ENCODE results near the gene CNIH4.

The CNIH4 gene

DNA sequence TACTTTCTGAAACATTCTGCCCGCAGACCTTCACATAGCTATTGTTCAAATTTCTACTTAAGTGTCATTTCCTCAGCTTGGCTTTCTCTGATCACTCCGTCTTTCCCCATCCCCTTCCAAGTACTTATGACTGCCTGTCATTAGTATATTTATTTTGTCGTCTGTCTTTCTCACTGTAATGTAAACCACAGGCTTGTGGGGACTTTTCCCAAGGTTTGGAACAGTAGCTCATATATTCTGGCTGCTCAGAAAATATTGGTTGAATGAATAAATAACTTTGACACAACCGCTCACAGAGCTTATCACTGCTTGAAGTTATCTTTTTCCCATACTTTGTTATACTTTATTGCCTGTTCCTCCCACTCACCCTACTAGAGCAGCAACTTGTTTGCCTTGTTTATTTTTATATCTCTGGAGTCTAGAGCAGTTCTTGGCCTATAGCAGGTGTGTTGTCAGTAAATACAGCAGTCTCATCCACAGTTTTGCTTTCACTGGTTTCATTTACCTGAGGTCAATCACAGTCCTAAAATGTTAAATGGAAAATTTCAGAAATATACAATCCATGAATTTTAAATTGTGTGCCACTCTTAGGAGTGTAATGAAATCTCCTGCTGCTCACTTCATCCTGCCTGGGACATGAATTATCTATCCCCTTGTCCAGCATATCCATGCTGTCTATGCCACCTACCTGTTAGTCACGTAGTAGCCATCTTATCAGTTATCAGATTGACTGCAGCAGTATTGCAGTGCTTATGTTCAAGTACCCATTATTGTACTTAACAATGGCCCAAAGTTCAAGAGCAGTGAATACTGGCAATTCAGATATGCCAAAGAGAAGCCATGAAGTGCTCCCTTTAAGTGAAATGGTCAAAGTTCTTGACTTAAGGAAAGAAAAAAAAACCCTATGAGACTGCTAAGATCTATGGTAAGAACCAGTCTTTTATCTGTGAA lies 2.4 kb upstream of the CNIH4 start:
- no peak for TF ChIP-seq YY1 (IDR thresholded peaks at IDR 0.05; ENCODE audit: insufficient read depth, insufficient read length)
- TF ChIP-seq ZNF274 (IDR thresholded peaks at IDR 0.05; ENCODE audit: low read depth, low read length), result no peak
- H3K36me3 ChIP-seq (ENCODE audit: insufficient read depth, insufficient read length, low read length), result peaks cover under 1% of the 10 kb centered on the region
- no peak for DNase-seq (ENCODE audit: low read depth, low spot score)
- no peaks in the 10 kb centered on the region for H3K4me1 ChIP-seq (ENCODE audit: insufficient read depth, insufficient read length)
- peaks cover 25% of the 10 kb centered on the region for H3K9me3 ChIP-seq (ENCODE audit: insufficient read depth, low read length)
- no peak overlapping the region for H3K4me3 ChIP-seq (ENCODE audit: insufficient read length, low read depth)
- H3K9ac ChIP-seq (ENCODE audit: insufficient read length, low read depth), result no peak overlapping the region
- no peaks in the 10 kb centered on the region for H3K27me3 ChIP-seq (ENCODE audit: insufficient read depth, insufficient read length)

DNA sequence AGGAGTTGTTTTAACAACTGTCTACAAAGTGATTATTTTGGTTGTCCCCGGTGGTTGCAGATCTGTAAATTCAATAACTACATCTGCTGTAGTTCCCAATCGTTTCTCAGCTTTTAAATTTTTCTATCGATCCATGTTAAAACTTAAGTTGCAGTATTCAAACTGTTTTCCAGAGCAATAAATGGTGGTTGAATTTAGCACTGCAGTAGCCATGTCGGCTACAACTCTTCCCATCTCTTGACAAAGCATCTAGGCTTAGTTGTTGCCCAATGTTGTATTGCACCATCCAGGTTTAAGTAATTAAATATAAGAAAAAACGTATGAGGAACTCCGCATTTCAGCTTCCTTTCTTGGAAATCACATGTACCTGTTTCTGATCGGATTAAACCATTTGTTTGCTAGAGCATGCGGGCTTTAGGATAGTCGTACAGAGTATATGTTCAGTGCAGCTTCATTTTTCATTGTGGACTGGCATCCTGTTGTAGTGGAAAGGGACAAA lies 996 bp downstream of the CNIH4 start:
- peak overlapping the region; percentile 94 for H3K9ac ChIP-seq (ENCODE audit: insufficient read length, low read depth)
- peaks cover 18% of the 10 kb centered on the region for H3K36me3 ChIP-seq (ENCODE audit: insufficient read depth, insufficient read length, low read length)
- H3K27me3 ChIP-seq (ENCODE audit: insufficient read depth, insufficient read length), result no peaks in the 10 kb centered on the region
- 0 out of 2 replicates have a peak, but pooled peaks cover 2% of the 10 kb centered on the region for H3K9me3 ChIP-seq (ENCODE audit: insufficient read depth, low read length)
- peak overlapping the region; percentile 93 for H3K4me3 ChIP-seq (ENCODE audit: insufficient read length, low read depth)
- TF ChIP-seq ZNF274 (IDR thresholded peaks at IDR 0.05; ENCODE audit: low read depth, low read length) (no peak), YY1 (IDR thresholded peaks at IDR 0.05; ENCODE audit: insufficient read depth, insufficient read length) (no peak), SUZ12 (IDR thresholded peaks at IDR 0.05; ENCODE audit: extremely low read depth, insufficient read depth, insufficient read length) (no peak)
- DNase-seq (ENCODE audit: low read depth, low spot score), result no peak
- no peaks in the 10 kb centered on the region for H3K4me1 ChIP-seq (ENCODE audit: insufficient read depth, insufficient read length)

DNA sequence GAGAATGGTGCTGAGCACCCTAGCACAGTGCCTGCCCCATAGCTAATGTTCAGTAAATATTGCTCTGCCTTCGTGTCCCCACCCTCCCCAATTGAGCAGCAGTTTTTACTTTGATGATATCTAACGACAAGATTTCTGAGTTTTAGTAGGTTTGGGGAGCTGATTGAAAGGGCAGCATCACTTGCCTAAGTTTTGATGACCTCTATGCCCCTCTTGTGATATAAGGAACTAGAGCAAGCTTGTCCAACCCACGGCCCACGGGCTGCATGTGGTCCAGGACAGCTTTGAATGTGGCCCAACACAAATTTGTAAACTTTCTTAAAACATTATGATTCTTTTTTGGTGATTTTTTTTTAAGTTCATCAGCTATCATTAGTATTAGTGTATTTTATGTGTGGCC lies 1.6 kb downstream of the CNIH4 start:
- H3K9me3 ChIP-seq (ENCODE audit: insufficient read depth, low read length), result no peaks in the 10 kb centered on the region
- H3K27me3 ChIP-seq (ENCODE audit: insufficient read depth, insufficient read length), result no peaks in the 10 kb centered on the region
- no peak for DNase-seq (ENCODE audit: low read depth, low spot score)
- peak overlapping the region; percentile 94 for H3K9ac ChIP-seq (ENCODE audit: insufficient read length, low read depth)
- H3K36me3 ChIP-seq (ENCODE audit: insufficient read depth, insufficient read length, low read length), result peaks cover 18% of the 10 kb centered on the region
- TF ChIP-seq ZNF274 (IDR thresholded peaks at IDR 0.05; ENCODE audit: low read depth, low read length) (no peak), SUZ12 (IDR thresholded peaks at IDR 0.05; ENCODE audit: extremely low read depth, insufficient read depth, insufficient read length) (no peak), YY1 (IDR thresholded peaks at IDR 0.05; ENCODE audit: insufficient read depth, insufficient read length) (no peak)
- peak overlapping the region; percentile 93 for H3K4me3 ChIP-seq (ENCODE audit: insufficient read length, low read depth)
- H3K4me1 ChIP-seq (ENCODE audit: insufficient read depth, insufficient read length), result no peaks in the 10 kb centered on the region

DNA sequence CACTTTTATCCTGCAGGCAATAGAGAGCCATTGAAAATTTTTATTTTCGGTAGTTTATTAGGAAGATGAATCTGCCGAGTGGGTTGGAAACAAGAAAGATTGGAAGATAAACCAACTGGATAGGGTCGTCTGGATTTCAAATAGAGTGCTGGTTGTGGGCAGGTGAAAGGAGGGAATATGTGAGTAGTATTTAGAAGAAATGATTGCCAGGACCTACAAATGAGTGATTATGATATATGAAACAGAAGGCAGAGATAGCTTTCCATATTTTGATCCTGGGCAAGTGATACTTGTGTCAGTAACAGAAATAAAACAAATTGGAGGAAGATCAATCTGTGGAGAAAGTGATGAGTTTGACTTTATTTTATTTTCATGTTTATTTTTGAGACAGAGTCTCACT lies 2.5 kb downstream of the CNIH4 start:
- H3K9me3 ChIP-seq (ENCODE audit: insufficient read depth, low read length), result no peaks in the 10 kb centered on the region
- H3K36me3 ChIP-seq (ENCODE audit: insufficient read depth, insufficient read length, low read length), result peaks cover 23% of the 10 kb centered on the region
- TF ChIP-seq ZNF274 (IDR thresholded peaks at IDR 0.05; ENCODE audit: low read depth, low read length), result no peak
- TF ChIP-seq SUZ12 (IDR thresholded peaks at IDR 0.05; ENCODE audit: extremely low read depth, insufficient read depth, insufficient read length), result no peak
- no peak for TF ChIP-seq YY1 (IDR thresholded peaks at IDR 0.05; ENCODE audit: insufficient read depth, insufficient read length)
- H3K9ac ChIP-seq (ENCODE audit: insufficient read length, low read depth), result no peak overlapping the region
- no peak overlapping the region for H3K4me3 ChIP-seq (ENCODE audit: insufficient read length, low read depth)
- no peaks in the 10 kb centered on the region for H3K4me1 ChIP-seq (ENCODE audit: insufficient read depth, insufficient read length)
- no peak for DNase-seq (ENCODE audit: low read depth, low spot score)
- no peaks in the 10 kb centered on the region for H3K27me3 ChIP-seq (ENCODE audit: insufficient read depth, insufficient read length)

DNA sequence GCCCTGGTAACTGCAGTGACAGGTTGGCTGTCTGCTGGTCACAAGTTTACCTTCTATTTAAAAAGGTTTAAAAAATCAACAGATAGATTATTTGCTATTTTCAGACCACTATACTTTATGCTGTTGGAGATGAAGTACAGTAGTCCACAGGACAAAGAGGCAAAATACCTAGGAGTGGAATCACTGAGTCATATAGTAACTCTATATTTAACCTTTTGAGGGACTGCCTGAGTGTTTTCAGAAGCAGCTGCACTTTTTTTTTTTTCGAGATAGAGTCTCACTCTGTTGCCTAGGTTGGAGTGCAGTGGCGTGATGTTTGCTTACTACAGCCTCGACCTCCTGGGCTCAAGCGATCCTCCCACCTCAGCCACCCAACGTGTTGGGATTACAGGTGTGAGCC lies 11.7 kb downstream of the CNIH4 start:
- TF ChIP-seq YY1 (IDR thresholded peaks at IDR 0.05; ENCODE audit: insufficient read depth, insufficient read length) (no peak), ZNF274 (IDR thresholded peaks at IDR 0.05; ENCODE audit: low read depth, low read length) (no peak), SUZ12 (IDR thresholded peaks at IDR 0.05; ENCODE audit: extremely low read depth, insufficient read depth, insufficient read length) (no peak)
- Histone ChIP-seq H3K9me3 (ENCODE audit: insufficient read depth, low read length) (no peaks in the 10 kb centered on the region), H3K9ac (ENCODE audit: insufficient read length, low read depth) (no peak overlapping the region), H3K36me3 (ENCODE audit: insufficient read depth, insufficient read length, low read length) (peaks cover 83% of the 10 kb centered on the region), H3K4me1 (ENCODE audit: insufficient read depth, insufficient read length) (no peaks in the 10 kb centered on the region), H3K4me3 (ENCODE audit: insufficient read length, low read depth) (no peak overlapping the region), H3K27me3 (ENCODE audit: insufficient read depth, insufficient read length) (no peaks in the 10 kb centered on the region)
- DNase-seq (ENCODE audit: low read depth, low spot score), result no peak

DNA sequence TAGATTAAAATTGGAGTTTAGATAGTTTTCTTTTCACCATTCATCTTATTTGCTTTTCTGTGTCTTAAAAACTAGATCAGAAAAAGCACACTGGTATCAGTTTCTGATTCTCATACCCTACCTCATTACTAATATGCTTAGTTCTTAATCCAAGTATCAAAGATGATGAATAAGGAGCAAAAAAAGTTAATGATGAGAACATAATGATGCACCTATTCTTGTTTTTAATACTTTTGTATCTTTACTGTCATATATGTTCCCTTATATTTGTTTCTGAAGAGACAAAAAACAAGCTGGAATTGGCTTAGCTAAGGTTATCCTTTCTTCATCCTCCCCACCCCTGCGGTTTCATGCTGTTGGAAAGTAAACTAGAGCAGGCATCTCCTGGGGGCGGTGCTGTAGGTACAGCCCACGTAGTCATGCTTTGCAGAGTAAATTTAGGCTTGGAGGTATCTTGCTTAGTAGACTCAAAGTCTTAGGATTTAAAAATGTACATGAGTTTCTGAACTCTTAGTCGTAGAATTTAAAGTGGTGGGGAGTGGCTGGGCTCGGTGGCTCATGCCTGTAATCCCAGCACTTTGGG lies 16.4 kb downstream of the CNIH4 start:
- Histone ChIP-seq H3K27me3 (ENCODE audit: insufficient read depth, insufficient read length) (no peaks in the 10 kb centered on the region), H3K36me3 (ENCODE audit: insufficient read depth, insufficient read length, low read length) (peaks cover 84% of the 10 kb centered on the region), H3K9me3 (ENCODE audit: insufficient read depth, low read length) (no peaks in the 10 kb centered on the region), H3K9ac (ENCODE audit: insufficient read length, low read depth) (no peak overlapping the region), H3K4me3 (ENCODE audit: insufficient read length, low read depth) (no peak overlapping the region), H3K4me1 (ENCODE audit: insufficient read depth, insufficient read length) (no peaks in the 10 kb centered on the region)
- DNase-seq (ENCODE audit: low read depth, low spot score), result no peak
- TF ChIP-seq YY1 (IDR thresholded peaks at IDR 0.05; ENCODE audit: insufficient read depth, insufficient read length) (no peak), ZNF274 (IDR thresholded peaks at IDR 0.05; ENCODE audit: low read depth, low read length) (no peak), SUZ12 (IDR thresholded peaks at IDR 0.05; ENCODE audit: extremely low read depth, insufficient read depth, insufficient read length) (no peak)

DNA sequence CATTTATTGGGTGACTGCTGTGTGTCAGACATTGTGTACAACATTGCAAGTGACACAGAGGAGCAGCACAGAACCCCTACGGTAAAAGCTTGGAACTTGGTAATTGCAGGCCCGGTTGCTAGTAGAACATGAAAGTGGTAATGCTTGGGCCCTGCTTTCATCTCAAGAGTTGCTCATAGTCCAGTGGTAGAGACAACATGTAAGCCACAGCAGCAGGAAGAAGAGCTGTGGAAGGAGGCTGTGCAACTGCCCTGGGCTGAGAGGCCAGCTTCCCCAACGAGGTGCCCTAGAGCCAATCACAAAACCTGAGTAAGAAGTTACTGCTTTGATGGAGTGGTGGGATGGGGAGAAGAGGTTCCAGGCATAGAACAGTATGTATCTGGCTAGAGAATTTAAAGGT lies 18.4 kb downstream of the CNIH4 start:
- no peak for DNase-seq (ENCODE audit: low read depth, low spot score)
- TF ChIP-seq ZNF274 (IDR thresholded peaks at IDR 0.05; ENCODE audit: low read depth, low read length) (no peak), YY1 (IDR thresholded peaks at IDR 0.05; ENCODE audit: insufficient read depth, insufficient read length) (no peak), SUZ12 (IDR thresholded peaks at IDR 0.05; ENCODE audit: extremely low read depth, insufficient read depth, insufficient read length) (no peak)
- no peak overlapping the region for H3K9ac ChIP-seq (ENCODE audit: insufficient read length, low read depth)
- no peaks in the 10 kb centered on the region for H3K4me1 ChIP-seq (ENCODE audit: insufficient read depth, insufficient read length)
- H3K4me3 ChIP-seq (ENCODE audit: insufficient read length, low read depth), result no peak overlapping the region
- H3K36me3 ChIP-seq (ENCODE audit: insufficient read depth, insufficient read length, low read length), result peaks cover 71% of the 10 kb centered on the region
- no peaks in the 10 kb centered on the region for H3K9me3 ChIP-seq (ENCODE audit: insufficient read depth, low read length)
- no peaks in the 10 kb centered on the region for H3K27me3 ChIP-seq (ENCODE audit: insufficient read depth, insufficient read length)

All from NT2/D1 (cell line).